Astrocyte (in vitro differentiated cells and primary cell): ENCODE data around the gene SLC35D1. TPM values are rescaled to one million over a fixed set of nuclear protein-coding genes. Genes with fewer than 3 reads are reported as not detected.

Experiments used
- DNase-seq: peaks from one replicate; pipeline ENCODE4 v3.0.0-alpha.2; 2010; ENCODE audit warnings: low read depth
- FAIRE-seq: peaks from 2 replicates; lab custom pipeline; 2011; peaks lifted over from hg19 to GRCh38; lab: Jason Lieb, UNC
- H2AFZ ChIP-seq: 2 replicates; pipeline ENCODE4 v1.6.0; 2012; ENCODE audit warnings: low read depth, low read length, inconsistent platforms
- H3K27ac ChIP-seq: 2 replicates; pipeline ENCODE4 v1.5.1; 2011; ENCODE audit warnings: low read depth, low read length, inconsistent platforms
- H3K27me3 ChIP-seq: 2 replicates; pipeline ENCODE4 v1.6.0; 2011; ENCODE audit warnings: low read length, inconsistent platforms; ENCODE audit not compliant: insufficient read depth
- H3K36me3 ChIP-seq: 2 replicates; pipeline ENCODE4 v1.5.1; 2011; ENCODE audit warnings: low read length, inconsistent platforms; ENCODE audit not compliant: insufficient read depth
- H3K4me1 ChIP-seq: 2 replicates; pipeline ENCODE4 v1.5.1; 2011; ENCODE audit warnings: low read length, inconsistent platforms; ENCODE audit not compliant: insufficient read depth
- H3K4me2 ChIP-seq: 2 replicates; pipeline ENCODE4 v1.6.0; 2012; ENCODE audit warnings: low read length, inconsistent platforms
- H3K4me3 ChIP-seq: 2 replicates; pipeline ENCODE4 v1.5.1; 2011; ENCODE audit warnings: low read depth, mild to moderate bottlenecking, low read length, inconsistent platforms; ENCODE audit not compliant: insufficient read depth
- H3K79me2 ChIP-seq: 2 replicates; pipeline ENCODE4 v1.6.0; 2012; ENCODE audit warnings: mild to moderate bottlenecking, low read length, inconsistent platforms; ENCODE audit not compliant: insufficient read depth
- H3K9ac ChIP-seq: 2 replicates; pipeline ENCODE4 v1.6.0; 2012; ENCODE audit warnings: mild to moderate bottlenecking, low read length, inconsistent platforms
- H3K9me3 ChIP-seq: 2 replicates; pipeline ENCODE4 v1.5.1; 2012; ENCODE audit warnings: low read depth, mild to moderate bottlenecking, low read length, inconsistent platforms; ENCODE audit not compliant: insufficient read depth
- H4K20me1 ChIP-seq: 2 replicates; pipeline ENCODE4 v1.6.0; 2012; ENCODE audit warnings: low read length, inconsistent platforms; ENCODE audit not compliant: insufficient read depth
- H3K27ac Mint-ChIP-seq: one replicate; pipeline ENCODE4 v1.8.0; 2021; ENCODE audit warnings: mild to moderate bottlenecking, mixed read lengths; ENCODE audit not compliant: unreplicated experiment
- H3K27me3 Mint-ChIP-seq: one replicate; pipeline ENCODE4 v1.8.0; 2021; ENCODE audit warnings: low read depth, mixed read lengths; ENCODE audit not compliant: unreplicated experiment
- H3K36me3 Mint-ChIP-seq: one replicate; pipeline ENCODE4 v1.8.0; 2021; ENCODE audit warnings: low read depth, mixed read lengths; ENCODE audit not compliant: unreplicated experiment
- H3K4me1 Mint-ChIP-seq: one replicate; pipeline ENCODE4 v1.8.0; 2021; ENCODE audit warnings: low read depth, mixed read lengths; ENCODE audit not compliant: unreplicated experiment
- H3K4me3 Mint-ChIP-seq: one replicate; pipeline ENCODE4 v1.8.0; 2021; ENCODE audit warnings: mild to moderate bottlenecking, moderate library complexity, mixed read lengths; ENCODE audit not compliant: unreplicated experiment
- H3K9me3 Mint-ChIP-seq: one replicate; pipeline ENCODE4 v1.8.0; 2021; ENCODE audit warnings: mild to moderate bottlenecking, mixed read lengths; ENCODE audit not compliant: unreplicated experiment
- CTCF ChIP-seq: IDR thresholded peaks from 2 replicates; pipeline ENCODE4 v1.5.1; 2011; ENCODE audit warnings: low read depth, mild to moderate bottlenecking, inconsistent platforms, low read length, moderate library complexity; ENCODE audit not compliant: insufficient read depth
- EZH2 ChIP-seq: IDR thresholded peaks from 2 replicates; pipeline ENCODE4 v1.6.1; 2012; ENCODE audit warnings: mild to moderate bottlenecking, low read length, inconsistent platforms; ENCODE audit not compliant: insufficient read depth
- total RNA-seq: library from RNA; stranded (reverse); gene quantifications from 2 replicates; pipeline ENCODE4 v1.2.1, GENCODE V29; 2021

The SLC35D1 gene
- total RNA-seq, 1 donor from 2014 or later: 12.7 TPM

- FAIRE-seq (no peak), DNase-seq (no peak)
- H2AFZ ChIP-seq: no peak overlapping the region
- Mint-ChIP-seq H3K27ac (no peak overlapping the region), H3K4me3 (no peak overlapping the region), H3K9me3 (peaks cover 2% of the 10 kb centered on the region), H3K27me3 (no peaks in the 10 kb centered on the region), H3K36me3 (peaks cover 18% of the 10 kb centered on the region), H3K4me1 (peaks cover 9% of the 10 kb centered on the region)
- H3K9me3 ChIP-seq: no peaks in the 10 kb centered on the region
- H3K9ac ChIP-seq: no peak overlapping the region
- no peak overlapping the region for H3K4me3 ChIP-seq
- peaks cover 9% of the 10 kb centered on the region for H3K36me3 ChIP-seq
- no peaks in the 10 kb centered on the region for H4K20me1 ChIP-seq
- H3K4me1 ChIP-seq: no peaks in the 10 kb centered on the region
- no peak overlapping the region for H3K27ac ChIP-seq
- H3K79me2 ChIP-seq: no peaks in the 10 kb centered on the region
- no peak for TF ChIP-seq CTCF
- no peak for TF ChIP-seq EZH2
- H3K4me2 ChIP-seq: no peak overlapping the region
- no peaks in the 10 kb centered on the region for H3K27me3 ChIP-seq
Measured at GRCh38 chr1:67031859-67032247, 22.1 kb downstream of the SLC35D1 start.

GRCh38 chr1:67031121-67031858 is 22.7 kb downstream of the SLC35D1 start:
- DNase-seq (peak; percentile 50), FAIRE-seq (no peak)
- Histone ChIP-seq H3K36me3 (peaks cover 5% of the 10 kb centered on the region), H2AFZ (no peak overlapping the region), H3K9me3 (no peaks in the 10 kb centered on the region), H3K27me3 (no peaks in the 10 kb centered on the region), H3K4me1 (no peaks in the 10 kb centered on the region), H3K27ac (no peak overlapping the region), H4K20me1 (no peaks in the 10 kb centered on the region), H3K4me2 (no peak overlapping the region), H3K79me2 (no peaks in the 10 kb centered on the region), H3K9ac (no peak overlapping the region), H3K4me3 (no peak overlapping the region)
- Mint-ChIP-seq H3K27me3 (no peaks in the 10 kb centered on the region), H3K4me3 (no peak overlapping the region), H3K4me1 (peaks cover 9% of the 10 kb centered on the region), H3K36me3 (peaks cover 13% of the 10 kb centered on the region), H3K9me3 (no peaks in the 10 kb centered on the region), H3K27ac (no peak overlapping the region)
- TF ChIP-seq EZH2 (no peak), CTCF (no peak)

DNA sequence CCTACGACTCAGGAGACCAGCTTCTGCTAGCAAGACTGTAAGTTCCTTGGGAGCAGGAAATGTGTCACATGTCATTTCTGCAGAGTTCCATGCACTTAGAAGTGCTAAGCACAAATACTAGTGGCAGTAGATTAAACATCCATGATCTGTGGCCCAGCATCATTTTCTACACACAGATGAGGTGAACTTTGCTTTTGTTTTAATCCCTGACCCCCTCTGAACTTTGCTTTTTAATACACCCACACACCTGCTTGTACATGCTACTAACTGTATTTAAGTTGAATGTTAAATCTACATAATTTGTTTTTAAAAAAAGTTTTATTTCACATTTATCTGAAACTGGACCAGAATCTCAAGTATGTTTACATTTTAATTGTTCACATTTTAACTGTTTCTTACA is 24.5 kb downstream of the SLC35D1 start:
- no peak overlapping the region for H3K27ac Mint-ChIP-seq
- H3K36me3 ChIP-seq: no peaks in the 10 kb centered on the region
- H3K4me3 ChIP-seq: no peak overlapping the region
- H4K20me1 ChIP-seq: no peaks in the 10 kb centered on the region
- FAIRE-seq: no peak
- peaks cover 9% of the 10 kb centered on the region for H3K4me1 Mint-ChIP-seq
- H3K4me2 ChIP-seq: no peak overlapping the region
- no peak overlapping the region for H3K9ac ChIP-seq
- no peak for DNase-seq
- no peak for TF ChIP-seq CTCF
- no peak for TF ChIP-seq EZH2
- no peaks in the 10 kb centered on the region for H3K27me3 ChIP-seq
- no peak overlapping the region for H3K27ac ChIP-seq
- H3K4me1 ChIP-seq: no peaks in the 10 kb centered on the region
- no peak overlapping the region for H2AFZ ChIP-seq
- no peak overlapping the region for H3K4me3 Mint-ChIP-seq
- no peaks in the 10 kb centered on the region for H3K9me3 Mint-ChIP-seq
- no peaks in the 10 kb centered on the region for H3K79me2 ChIP-seq
- H3K9me3 ChIP-seq: no peaks in the 10 kb centered on the region
- H3K27me3 Mint-ChIP-seq: no peaks in the 10 kb centered on the region
- peaks cover 11% of the 10 kb centered on the region for H3K36me3 Mint-ChIP-seq
